SK-MEL-5 (cell line): Measurements from ENCODE around the gene SDHA. TPM values are rescaled to one million over a fixed set of nuclear protein-coding genes. Genes with fewer than 3 reads are reported as not detected.
"Not testable (repeated sequence)": the region's sequence is repeated elsewhere in the genome, so short reads cannot be mapped to it uniquely, and the experiment has no call there.

Source experiments
- DNase-seq: peaks from one replicate; pipeline ENCODE4 v3.0.0-alpha.2; 2016; ENCODE audit warnings: low read depth, low spot score
- in situ Hi-C: cut with HindIII; loops from 2 replicates; pipeline ENCODE4 v1.10.0; 2016; ENCODE audit warnings: low sequenced_read_pairs, high pct_unique_total_duplicates, low pct_unique_long_range_greater_than_20kb
- total RNA-seq: library from RNA; depleted of rRNA; stranded (reverse); fragments of >200 nt; shearing (Covaris generic); gene quantifications from 2 replicates; pipeline ENCODE4 v1.2.3, GENCODE V29; 2014

SDHA gene
- total RNA-seq, 1 experiment from 2014 or later: 140 TPM

- in situ Hi-C loops: no loop called here
- no peak for DNase-seq
These were observed 49.6 kb downstream of the SDHA start for GRCh38 chr5:267716-268115.

GRCh38 chr5:270340-270739 lies 52.2 kb downstream of the SDHA start:
- in situ Hi-C loops: no loop called here
- no peak for DNase-seq

- DNase-seq, in situ Hi-C loops: not testable (repeated sequence)
These were observed 53.7 kb downstream of the SDHA start for GRCh38 chr5:271828-272167.

DNA sequence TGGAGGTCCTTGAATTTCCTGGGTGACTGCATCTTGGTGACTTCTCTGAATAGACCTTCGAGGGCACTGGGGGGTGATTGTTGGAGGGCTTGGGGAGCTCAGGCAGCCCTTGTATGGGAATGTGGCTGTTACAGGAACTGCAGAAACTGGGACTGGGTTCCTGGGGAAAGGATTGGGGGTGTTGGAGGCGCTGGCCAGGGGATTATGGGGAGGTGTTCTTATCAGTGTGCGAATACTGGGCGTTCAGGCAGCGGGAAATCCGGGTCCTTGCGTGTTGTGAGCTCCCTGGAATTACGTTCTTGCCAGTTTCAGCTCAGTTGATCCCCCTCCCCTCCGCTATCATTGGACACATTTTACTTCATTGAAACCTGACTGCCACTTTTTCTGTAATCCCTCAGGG lies 55.0 kb downstream of the SDHA start:
- in situ Hi-C loops: not testable (repeated sequence)

GRCh38 chr5:273491-273890 lies 55.4 kb downstream of the SDHA start:
- DNase-seq, in situ Hi-C loops: not testable (repeated sequence)

More for the DNA sequence above, 55.0 kb downstream of the SDHA start:
- not testable (repeated sequence) for DNase-seq

GRCh38 chr5:274346-274745 lies 56.2 kb downstream of the SDHA start:
- DNase-seq, in situ Hi-C loops: not testable (repeated sequence)

- in situ Hi-C loops: no loop called here
- no peak for DNase-seq
These were observed 60.5 kb downstream of the SDHA start for GRCh38 chr5:278646-279045.

DNA sequence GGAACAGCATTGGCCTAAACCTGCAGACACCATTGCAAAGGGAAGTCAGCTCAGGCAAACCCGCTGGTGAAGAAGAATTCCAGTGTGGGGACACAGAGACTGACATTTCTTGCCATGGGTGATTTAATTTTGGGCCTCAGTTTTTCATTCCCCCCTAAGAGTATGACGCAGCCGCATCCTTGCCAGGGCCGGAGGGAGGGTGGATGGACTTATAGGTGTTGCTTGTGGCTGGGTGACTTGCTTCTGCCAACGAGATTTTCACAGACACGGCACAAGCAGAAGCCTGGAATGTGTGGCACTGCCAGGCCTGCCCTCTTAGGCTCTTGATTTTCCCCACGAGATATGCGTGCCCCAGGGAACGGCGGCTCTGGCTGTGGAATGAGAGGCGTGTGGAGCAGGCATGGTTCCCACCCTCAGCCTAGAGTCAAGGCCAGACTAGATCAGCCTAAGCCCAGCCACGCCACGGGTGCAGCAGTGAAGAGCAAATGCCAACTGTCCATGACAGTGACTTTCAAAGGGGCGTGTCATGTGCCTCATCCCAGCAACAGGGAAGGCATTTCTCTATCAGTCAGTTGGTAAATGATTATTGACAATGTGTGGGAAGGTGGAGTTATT lies 61.0 kb downstream of the SDHA start:
- DNase-seq, in situ Hi-C loops: not testable (repeated sequence)

DNA sequence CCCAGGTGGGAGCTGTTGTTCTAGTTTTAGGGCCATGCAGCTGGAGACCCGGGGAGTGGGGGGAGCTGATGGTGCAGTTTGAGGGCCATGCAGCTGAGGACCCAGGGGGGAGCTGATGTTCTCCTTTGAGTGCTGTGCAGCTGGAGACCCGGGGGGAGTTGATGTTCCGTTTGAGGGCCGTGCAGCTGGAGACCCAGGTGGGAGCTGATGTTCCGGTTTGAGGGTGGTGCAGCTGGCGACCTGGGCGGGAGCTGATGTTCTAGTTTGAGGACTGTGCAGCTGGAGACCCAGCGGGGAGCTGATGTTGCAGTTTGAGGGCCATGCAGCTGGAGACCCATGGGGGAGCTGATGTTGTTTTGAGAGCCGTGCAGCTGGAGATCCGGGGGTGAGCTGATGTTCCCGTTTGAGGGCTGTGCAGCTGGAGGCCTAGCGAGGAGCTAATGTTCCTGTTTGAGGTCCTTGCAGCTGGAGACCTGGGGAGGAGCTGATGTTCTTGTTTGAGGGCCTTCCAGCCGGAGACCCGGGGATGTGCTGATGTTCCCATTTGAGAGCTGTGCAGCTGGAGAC lies 68.0 kb downstream of the SDHA start:
- DNase-seq: no peak
- in situ Hi-C loops: no loop called here

GRCh38 chr5:290200-290599 lies 72.1 kb downstream of the SDHA start:
- DNase-seq, in situ Hi-C loops: not testable (repeated sequence)

DNA sequence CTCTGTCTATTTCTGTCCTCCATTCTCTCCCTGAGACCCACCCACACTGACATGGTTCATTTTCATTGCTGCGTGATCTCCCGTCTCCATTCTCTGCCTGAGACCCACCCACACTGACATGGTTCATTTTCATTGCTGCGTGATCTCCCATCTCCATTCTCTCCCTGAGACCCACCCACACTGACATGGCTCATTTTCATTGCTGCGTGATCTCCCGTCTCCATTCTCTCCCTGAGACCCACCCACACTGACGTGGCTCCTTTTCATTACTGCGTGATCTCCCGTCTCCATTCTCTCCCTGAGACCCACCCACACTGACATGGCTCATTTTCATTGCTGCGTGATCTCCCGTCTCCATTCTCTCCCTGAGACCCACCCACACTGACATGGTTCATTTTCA lies 73.2 kb downstream of the SDHA start:
- in situ Hi-C loops: not testable (repeated sequence)

GRCh38 chr5:294788-295187 lies 76.7 kb downstream of the SDHA start:
- in situ Hi-C loops, DNase-seq: not testable (repeated sequence)

More for the DNA sequence above, 73.2 kb downstream of the SDHA start:
- DNase-seq: not testable (repeated sequence)

GRCh38 chr5:296207-296606 lies 78.1 kb downstream of the SDHA start:
- DNase-seq, in situ Hi-C loops: not testable (repeated sequence)

- DNase-seq, in situ Hi-C loops: not testable (repeated sequence)
These were observed 78.8 kb downstream of the SDHA start for GRCh38 chr5:296954-297353.

GRCh38 chr5:297448-297847 lies 79.3 kb downstream of the SDHA start:
- in situ Hi-C loops, DNase-seq: not testable (repeated sequence)

DNA sequence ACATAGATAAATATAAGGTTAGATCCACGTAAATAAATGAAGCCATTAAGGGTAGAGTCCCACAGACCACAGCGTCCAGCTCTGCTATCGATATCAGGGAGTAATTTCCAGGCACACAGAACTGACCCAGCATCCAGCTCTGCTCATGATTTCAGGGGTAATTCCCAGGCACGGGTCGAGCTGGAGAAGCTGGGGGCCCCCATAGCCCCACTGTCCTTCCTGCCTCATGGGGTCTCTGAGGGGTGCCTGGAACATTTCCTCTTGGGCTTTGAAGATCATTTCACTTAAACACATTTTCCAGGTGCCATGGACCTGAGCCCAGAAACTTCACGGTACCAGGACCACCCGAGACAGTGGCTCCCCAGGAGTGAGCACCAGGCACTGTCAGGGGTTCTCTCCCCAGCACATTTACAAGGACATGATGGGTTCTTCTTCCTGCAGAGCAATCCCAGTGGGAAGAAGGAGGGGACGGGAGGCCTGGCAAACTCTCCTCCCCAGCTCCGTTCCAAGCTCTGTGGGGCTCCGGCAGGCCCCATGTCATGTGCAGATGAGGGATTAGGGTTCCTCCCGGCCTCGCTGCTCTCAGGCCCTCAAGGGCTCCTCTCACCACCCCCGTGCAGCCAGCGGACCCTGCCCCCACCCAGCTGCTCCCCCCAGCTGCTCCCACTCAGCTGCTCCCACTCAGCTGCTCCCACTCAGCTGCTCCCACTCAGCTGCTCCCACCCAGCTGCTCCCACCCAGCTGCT lies 80.0 kb downstream of the SDHA start:
- DNase-seq, in situ Hi-C loops: not testable (repeated sequence)

- in situ Hi-C loops: no loop called here
- DNase-seq: no peak
These were observed 80.6 kb downstream of the SDHA start for GRCh38 chr5:298737-299125.

DNA sequence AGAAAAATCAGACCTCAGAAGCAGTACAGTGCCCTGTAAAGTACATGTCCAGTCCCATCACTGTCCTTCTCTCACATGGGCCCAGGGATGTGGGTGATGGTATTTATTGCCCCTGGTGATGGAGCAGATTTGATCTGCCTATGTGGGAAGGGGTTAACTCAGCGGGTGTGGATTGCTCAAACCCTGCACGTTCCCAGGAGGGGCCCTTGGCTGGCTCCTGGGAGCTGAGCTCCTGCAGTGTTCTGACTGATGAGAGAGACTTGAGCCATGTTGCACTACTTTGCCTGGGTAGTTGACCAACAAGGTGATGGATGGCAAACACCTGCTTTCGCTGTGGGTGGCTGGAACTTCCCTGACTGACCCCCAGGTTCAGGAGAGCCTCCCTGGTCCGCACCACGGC lies 81.8 kb downstream of the SDHA start:
- in situ Hi-C loops, DNase-seq: not testable (repeated sequence)
